ENCODE results near the gene KRTAP10-6.

- TF ChIP-seq CTCF (IDR thresholded peaks at IDR 0.05) (no peak), POLR2AphosphoS5 (IDR thresholded peaks at IDR 0.05) (no peak), POLR2A (IDR thresholded peaks at IDR 0.05) (no peak)
These were observed 38.1 kb upstream of the KRTAP10-6 start for GRCh38 chr21:44630440-44630839.
